DMS79 (cell line): ENCODE measurements around the gene FANCC.

Experiments used
- DNase-seq: peaks from one replicate; lab custom pipeline; 2025; lab: John Stamatoyannopoulos, UW

The FANCC gene

GRCh38 chr9:95086564-95086955, 230.9 kb downstream of the FANCC start:
- no peak for DNase-seq

- no peak for DNase-seq
These were observed 231.5 kb downstream of the FANCC start for GRCh38 chr9:95085861-95086563.

GRCh38 chr9:95085036-95085770, 232.3 kb downstream of the FANCC start:
- no peak for DNase-seq

GRCh38 chr9:95084254-95084934, 233.1 kb downstream of the FANCC start:
- no peak for DNase-seq

GRCh38 chr9:95083086-95083768, 234.3 kb downstream of the FANCC start:
- DNase-seq = no peak

GRCh38 chr9:95082401-95083084, 235.0 kb downstream of the FANCC start:
- DNase-seq = no peak

GRCh38 chr9:95081998-95082397, 235.5 kb downstream of the FANCC start:
- no peak for DNase-seq

- no peak for DNase-seq
These were observed 236.4 kb downstream of the FANCC start for GRCh38 chr9:95080961-95081647.

GRCh38 chr9:95079461-95079860, 238.0 kb downstream of the FANCC start:
- no peak for DNase-seq

GRCh38 chr9:95078939-95079338, 238.6 kb downstream of the FANCC start:
- DNase-seq = no peak

- DNase-seq = no peak
These were observed 239.0 kb downstream of the FANCC start for GRCh38 chr9:95078511-95078910.

- no peak for DNase-seq
These were observed 239.6 kb downstream of the FANCC start for GRCh38 chr9:95077766-95078370.

- DNase-seq = no peak
These were observed 240.3 kb downstream of the FANCC start for GRCh38 chr9:95077053-95077765.

GRCh38 chr9:95076696-95077052, 240.8 kb downstream of the FANCC start:
- no peak for DNase-seq

GRCh38 chr9:95075700-95076099, 241.8 kb downstream of the FANCC start:
- DNase-seq = no peak

GRCh38 chr9:95074632-95075031, 242.9 kb downstream of the FANCC start:
- peak; percentile 13 for DNase-seq

- DNase-seq = no peak
These were observed 243.6 kb downstream of the FANCC start for GRCh38 chr9:95073918-95074317.

GRCh38 chr9:95073042-95073607, 244.4 kb downstream of the FANCC start:
- DNase-seq = no peak

- no peak for DNase-seq
These were observed 245.6 kb downstream of the FANCC start for GRCh38 chr9:95071925-95072324.

GRCh38 chr9:95071450-95071849, 246.1 kb downstream of the FANCC start:
- no peak for DNase-seq
